ENCODE data around the gene DDX5.

DNA sequence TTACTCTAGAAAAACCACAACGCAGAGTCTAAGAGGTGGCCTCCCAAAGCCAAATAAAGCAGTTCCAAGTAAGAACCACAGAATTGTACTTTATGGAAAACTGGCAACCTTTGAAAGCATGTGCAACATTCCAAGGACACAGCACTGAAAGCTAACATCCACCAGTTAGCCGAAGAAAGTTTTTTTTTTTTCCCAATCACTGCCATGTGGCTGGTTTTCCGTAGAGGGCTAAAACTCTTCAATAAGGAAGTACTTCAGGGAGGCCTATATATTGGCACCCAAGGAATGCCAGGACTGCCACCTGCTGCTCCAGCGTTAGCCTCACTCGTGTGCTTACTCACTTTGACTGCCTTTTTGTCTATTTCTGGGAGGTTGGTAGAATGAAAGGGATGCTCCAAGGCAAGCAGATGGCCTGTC lies 25.9 kb upstream of the DDX5 start:
- TF ChIP-seq, protein P1, sequence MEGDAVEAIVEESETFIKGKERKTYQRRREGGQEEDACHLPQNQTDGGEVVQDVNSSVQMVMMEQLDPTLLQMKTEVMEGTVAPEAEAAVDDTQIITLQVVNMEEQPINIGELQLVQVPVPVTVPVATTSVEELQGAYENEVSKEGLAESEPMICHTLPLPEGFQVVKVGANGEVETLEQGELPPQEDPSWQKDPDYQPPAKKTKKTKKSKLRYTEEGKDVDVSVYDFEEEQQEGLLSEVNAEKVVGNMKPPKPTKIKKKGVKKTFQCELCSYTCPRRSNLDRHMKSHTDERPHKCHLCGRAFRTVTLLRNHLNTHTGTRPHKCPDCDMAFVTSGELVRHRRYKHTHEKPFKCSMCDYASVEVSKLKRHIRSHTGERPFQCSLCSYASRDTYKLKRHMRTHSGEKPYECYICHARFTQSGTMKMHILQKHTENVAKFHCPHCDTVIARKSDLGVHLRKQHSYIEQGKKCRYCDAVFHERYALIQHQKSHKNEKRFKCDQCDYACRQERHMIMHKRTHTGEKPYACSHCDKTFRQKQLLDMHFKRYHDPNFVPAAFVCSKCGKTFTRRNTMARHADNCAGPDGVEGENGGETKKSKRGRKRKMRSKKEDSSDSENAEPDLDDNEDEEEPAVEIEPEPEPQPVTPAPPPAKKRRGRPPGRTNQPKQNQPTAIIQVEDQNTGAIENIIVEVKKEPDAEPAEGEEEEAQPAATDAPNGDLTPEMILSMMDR (IDR thresholded peaks at IDR 0.05): no peak
- no peak for TF ChIP-seq POLR2A (IDR thresholded peaks at IDR 0.05)
